ENCODE results near the gene NRAP. TPM values are rescaled to one million over a fixed set of nuclear protein-coding genes. Genes with fewer than 3 reads are reported as not detected.

NRAP gene
- total RNA-seq, 1 donor from 2014 or later: not detected

DNA sequence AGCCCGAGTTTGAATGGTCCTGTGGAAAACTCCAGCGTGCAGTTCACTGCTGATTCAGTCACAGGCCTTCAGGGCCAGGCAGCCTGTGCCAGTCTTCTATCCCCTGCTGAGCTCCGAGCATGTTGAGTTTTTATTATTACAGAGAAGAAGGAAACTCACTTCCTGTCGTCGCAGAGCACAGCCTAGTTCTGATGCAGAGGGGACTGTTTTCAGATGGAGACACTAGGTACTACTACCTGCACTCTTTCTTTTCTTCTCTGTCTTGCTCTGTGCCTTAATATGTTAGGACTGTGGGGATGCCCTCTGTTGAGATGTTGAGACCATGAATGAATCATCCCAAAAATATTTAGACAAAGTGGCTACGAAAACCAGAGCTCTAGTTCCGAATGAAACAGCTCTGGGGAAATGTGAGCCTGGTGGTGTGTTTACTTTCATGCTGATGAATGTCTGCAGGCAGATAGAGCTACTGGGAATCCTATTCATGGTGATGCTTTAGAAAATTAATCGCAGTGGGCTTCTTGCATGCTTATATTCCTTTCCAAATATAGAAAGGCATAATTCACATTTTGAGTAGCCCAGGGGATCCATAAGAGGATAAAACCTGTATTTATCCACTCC lies 45.5 kb upstream of the NRAP start:
- H3K27me3 Mint-ChIP-seq (ENCODE audit: unreplicated experiment): no peaks in the 10 kb centered on the region
- peak overlapping the region; percentile 66 for H3K4me3 Mint-ChIP-seq (ENCODE audit: unreplicated experiment)
- TF ChIP-seq, protein P1, sequence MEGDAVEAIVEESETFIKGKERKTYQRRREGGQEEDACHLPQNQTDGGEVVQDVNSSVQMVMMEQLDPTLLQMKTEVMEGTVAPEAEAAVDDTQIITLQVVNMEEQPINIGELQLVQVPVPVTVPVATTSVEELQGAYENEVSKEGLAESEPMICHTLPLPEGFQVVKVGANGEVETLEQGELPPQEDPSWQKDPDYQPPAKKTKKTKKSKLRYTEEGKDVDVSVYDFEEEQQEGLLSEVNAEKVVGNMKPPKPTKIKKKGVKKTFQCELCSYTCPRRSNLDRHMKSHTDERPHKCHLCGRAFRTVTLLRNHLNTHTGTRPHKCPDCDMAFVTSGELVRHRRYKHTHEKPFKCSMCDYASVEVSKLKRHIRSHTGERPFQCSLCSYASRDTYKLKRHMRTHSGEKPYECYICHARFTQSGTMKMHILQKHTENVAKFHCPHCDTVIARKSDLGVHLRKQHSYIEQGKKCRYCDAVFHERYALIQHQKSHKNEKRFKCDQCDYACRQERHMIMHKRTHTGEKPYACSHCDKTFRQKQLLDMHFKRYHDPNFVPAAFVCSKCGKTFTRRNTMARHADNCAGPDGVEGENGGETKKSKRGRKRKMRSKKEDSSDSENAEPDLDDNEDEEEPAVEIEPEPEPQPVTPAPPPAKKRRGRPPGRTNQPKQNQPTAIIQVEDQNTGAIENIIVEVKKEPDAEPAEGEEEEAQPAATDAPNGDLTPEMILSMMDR (IDR thresholded peaks at IDR 0.05): no peak
- H3K9me3 Mint-ChIP-seq (ENCODE audit: unreplicated experiment): no peaks in the 10 kb centered on the region
- H3K36me3 Mint-ChIP-seq (ENCODE audit: unreplicated experiment): no peaks in the 10 kb centered on the region
- H3K27ac Mint-ChIP-seq (ENCODE audit: unreplicated experiment): peak overlapping the region; percentile 98
- H3K4me1 Mint-ChIP-seq (ENCODE audit: unreplicated experiment): peaks cover 66% of the 10 kb centered on the region
- no peak for DNase-seq (ENCODE audit: extremely low spot score, unreplicated experiment)

DNA sequence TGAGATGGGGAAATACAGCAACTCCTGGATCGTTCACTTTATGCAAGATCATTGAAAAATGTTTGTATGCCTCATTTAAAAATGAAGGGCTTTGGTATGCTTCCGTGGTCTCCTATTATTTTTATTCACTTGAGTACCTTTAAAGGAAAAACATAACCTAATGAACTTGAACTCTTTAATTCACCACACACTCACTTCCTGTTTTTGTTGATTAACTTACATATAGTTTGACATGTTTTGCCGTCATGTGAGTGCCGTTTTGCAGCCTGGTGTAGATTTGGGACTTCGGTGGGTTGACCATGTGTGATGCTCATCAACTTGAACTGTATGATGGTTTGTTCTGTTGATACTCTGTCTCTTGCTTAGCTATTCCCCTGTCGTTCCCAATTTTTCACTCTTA lies 44.8 kb upstream of the NRAP start:
- Mint-ChIP-seq H3K27me3 (ENCODE audit: unreplicated experiment) (no peaks in the 10 kb centered on the region), H3K4me1 (ENCODE audit: unreplicated experiment) (peaks cover 66% of the 10 kb centered on the region), H3K4me3 (ENCODE audit: unreplicated experiment) (peak overlapping the region; percentile 66), H3K27ac (ENCODE audit: unreplicated experiment) (peak overlapping the region; percentile 98), H3K36me3 (ENCODE audit: unreplicated experiment) (no peaks in the 10 kb centered on the region), H3K9me3 (ENCODE audit: unreplicated experiment) (no peaks in the 10 kb centered on the region)
- DNase-seq (ENCODE audit: extremely low spot score, unreplicated experiment): no peak
- TF ChIP-seq, protein P1 (IDR thresholded peaks at IDR 0.05): no peak

DNA sequence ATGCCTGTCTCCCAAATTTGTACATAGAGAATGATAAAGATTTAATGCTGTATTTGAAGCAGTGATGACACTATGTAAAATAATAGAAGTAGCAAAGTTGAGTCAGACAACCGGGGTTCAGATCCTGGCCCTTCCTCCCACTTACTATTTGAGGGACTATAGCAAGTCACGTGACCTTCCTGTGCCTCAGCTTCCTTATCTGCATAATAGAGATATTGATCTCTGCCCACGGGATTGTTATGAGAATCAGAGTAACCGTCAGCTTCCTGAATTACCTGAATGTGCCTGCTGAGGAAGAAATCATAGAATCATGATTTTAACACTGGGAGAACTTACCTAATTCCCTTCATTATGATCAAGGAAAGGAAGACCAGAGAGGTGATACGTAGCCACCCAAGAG lies 42.8 kb upstream of the NRAP start:
- Mint-ChIP-seq H3K36me3 (ENCODE audit: unreplicated experiment) (peaks cover 4% of the 10 kb centered on the region), H3K9me3 (ENCODE audit: unreplicated experiment) (no peaks in the 10 kb centered on the region), H3K4me3 (ENCODE audit: unreplicated experiment) (no peak overlapping the region), H3K4me1 (ENCODE audit: unreplicated experiment) (peaks cover 65% of the 10 kb centered on the region), H3K27ac (ENCODE audit: unreplicated experiment) (peak overlapping the region; percentile 83), H3K27me3 (ENCODE audit: unreplicated experiment) (no peaks in the 10 kb centered on the region)
- TF ChIP-seq, protein P1 (IDR thresholded peaks at IDR 0.05): no peak
- DNase-seq (ENCODE audit: extremely low spot score, unreplicated experiment): no peak

DNA sequence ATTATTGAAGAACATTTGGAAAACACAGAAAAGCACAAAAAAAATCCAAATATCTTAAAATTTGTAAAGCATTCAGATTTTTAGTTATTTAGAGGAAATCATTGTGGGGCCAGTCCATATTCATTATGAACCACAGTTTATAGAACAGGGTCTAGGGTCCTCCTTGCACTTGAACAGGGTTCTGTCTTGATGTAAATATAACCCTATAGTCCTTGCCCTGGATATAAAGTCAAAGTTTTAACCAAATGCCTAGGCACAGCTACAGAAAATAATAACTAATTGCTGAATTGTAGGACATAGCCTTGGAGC lies 41.5 kb upstream of the NRAP start:
- Mint-ChIP-seq H3K9me3 (ENCODE audit: unreplicated experiment) (no peaks in the 10 kb centered on the region), H3K27ac (ENCODE audit: unreplicated experiment) (peak overlapping the region; percentile 83), H3K4me3 (ENCODE audit: unreplicated experiment) (no peak overlapping the region), H3K4me1 (ENCODE audit: unreplicated experiment) (peaks cover 52% of the 10 kb centered on the region), H3K36me3 (ENCODE audit: unreplicated experiment) (peaks cover 12% of the 10 kb centered on the region), H3K27me3 (ENCODE audit: unreplicated experiment) (no peaks in the 10 kb centered on the region)
- DNase-seq (ENCODE audit: extremely low spot score, unreplicated experiment): no peak
- TF ChIP-seq, protein P1 (IDR thresholded peaks at IDR 0.05): no peak

DNA sequence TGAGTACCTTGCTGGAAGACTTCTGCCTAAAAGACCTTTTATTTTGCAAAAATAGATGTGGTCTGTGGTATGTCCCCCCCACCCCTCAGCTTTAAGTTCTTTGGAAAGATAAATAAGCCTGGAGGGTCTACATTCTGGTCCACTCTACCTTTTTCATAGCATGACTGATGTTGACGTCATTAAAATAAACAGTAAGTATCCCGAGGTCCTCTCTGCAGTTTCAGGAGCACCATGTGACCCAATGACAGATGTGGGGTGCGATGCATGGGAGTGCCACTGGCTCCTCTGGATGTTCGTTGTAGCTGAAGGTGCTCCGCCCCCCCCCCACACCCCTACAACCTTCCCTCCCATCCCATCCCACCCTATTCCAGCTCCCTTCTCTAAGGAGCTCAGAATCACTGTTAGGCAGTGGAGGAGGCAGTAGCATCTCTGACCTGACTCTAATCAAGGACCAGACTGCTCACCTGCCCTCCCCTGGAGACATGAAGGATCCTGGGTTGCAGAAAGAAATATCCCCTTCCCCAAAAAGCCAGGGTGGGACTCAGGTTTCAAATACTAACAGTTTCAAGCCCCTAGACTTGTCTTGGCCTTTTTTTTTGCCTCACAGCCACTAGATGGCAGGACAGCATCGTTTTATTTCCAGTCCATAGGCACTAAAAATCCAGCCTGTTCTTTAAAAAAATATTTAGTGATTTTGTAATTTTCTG lies 40.9 kb upstream of the NRAP start:
- no peaks in the 10 kb centered on the region for H3K9me3 Mint-ChIP-seq (ENCODE audit: unreplicated experiment)
- H3K27me3 Mint-ChIP-seq (ENCODE audit: unreplicated experiment): no peaks in the 10 kb centered on the region
- no peak overlapping the region for H3K4me3 Mint-ChIP-seq (ENCODE audit: unreplicated experiment)
- peak overlapping the region; percentile 83 for H3K27ac Mint-ChIP-seq (ENCODE audit: unreplicated experiment)
- peaks cover 46% of the 10 kb centered on the region for H3K4me1 Mint-ChIP-seq (ENCODE audit: unreplicated experiment)
- DNase-seq (ENCODE audit: extremely low spot score, unreplicated experiment): no peak
- peaks cover 17% of the 10 kb centered on the region for H3K36me3 Mint-ChIP-seq (ENCODE audit: unreplicated experiment)
- TF ChIP-seq, protein P1 (IDR thresholded peaks at IDR 0.05): peak; percentile 78

Data from osteocyte (in vitro differentiated cells).